ENCODE results near the gene ZMIZ1. TPM values are rescaled to one million over a fixed set of nuclear protein-coding genes. Genes with fewer than 3 reads are reported as not detected.
A peak's percentile ranks its signal among the peaks of the same experiment; 100 is the strongest.

ZMIZ1 gene
- total RNA-seq, 1 donor from 2014 or later = 29.5 TPM

GRCh38 chr10:79138449-79139123 lies 69.8 kb downstream of the ZMIZ1 start:
- no peak for DNase-seq

GRCh38 chr10:79139124-79139835 lies 70.5 kb downstream of the ZMIZ1 start:
- DNase-seq = no peak

DNA sequence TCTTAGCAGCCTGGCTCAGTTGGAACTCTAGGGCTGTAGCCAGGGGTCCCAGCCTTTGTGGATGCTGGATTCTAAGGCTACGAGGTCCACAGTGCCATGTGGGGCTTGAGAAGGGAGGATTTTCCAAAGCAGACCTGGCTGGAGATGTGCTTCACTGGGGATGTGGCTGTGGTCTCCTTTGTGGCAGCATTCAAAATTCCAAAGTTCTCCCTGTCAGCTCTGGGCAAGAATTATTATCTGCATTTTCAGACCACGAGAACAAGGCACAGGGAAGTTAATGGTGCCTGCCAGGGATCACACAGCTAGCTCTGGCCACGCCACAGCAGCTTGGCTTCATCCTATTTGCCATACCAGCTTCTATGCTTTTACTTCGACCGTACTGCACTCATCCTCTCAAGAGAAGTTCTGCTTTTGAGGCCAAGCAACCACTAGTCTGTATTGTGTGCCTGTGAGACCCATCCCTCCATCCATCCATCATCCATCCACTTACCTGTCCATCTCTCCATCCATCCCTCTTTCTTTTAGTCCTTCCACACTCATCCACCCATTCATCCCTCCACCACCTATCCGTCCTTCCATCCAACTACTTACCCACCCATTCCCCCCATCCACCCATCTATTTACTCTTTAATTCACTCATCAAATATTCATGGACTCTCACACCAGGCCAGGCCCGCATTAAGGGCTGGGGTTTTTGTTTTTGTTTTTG lies 71.5 kb downstream of the ZMIZ1 start:
- no peak for DNase-seq

DNA sequence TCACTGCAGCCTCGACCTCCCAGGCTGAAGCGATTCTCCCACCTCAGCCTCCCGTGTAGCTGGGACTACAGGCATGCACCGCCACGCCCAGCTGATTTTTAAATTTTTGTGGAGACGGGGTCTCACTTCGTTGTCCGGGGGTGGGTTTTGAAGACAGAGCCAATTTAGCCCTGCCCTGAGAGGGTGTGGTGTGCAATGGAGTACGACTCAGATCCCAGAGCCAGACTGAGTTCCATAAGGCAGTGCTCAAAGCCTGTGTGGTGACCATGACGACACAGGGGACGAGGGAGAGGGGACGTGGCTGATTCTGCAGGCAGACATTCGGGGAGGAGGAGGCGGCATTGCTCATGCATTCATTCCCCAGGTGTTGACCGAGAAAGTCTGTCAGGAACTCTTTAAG lies 72.1 kb downstream of the ZMIZ1 start:
- DNase-seq = no peak

DNA sequence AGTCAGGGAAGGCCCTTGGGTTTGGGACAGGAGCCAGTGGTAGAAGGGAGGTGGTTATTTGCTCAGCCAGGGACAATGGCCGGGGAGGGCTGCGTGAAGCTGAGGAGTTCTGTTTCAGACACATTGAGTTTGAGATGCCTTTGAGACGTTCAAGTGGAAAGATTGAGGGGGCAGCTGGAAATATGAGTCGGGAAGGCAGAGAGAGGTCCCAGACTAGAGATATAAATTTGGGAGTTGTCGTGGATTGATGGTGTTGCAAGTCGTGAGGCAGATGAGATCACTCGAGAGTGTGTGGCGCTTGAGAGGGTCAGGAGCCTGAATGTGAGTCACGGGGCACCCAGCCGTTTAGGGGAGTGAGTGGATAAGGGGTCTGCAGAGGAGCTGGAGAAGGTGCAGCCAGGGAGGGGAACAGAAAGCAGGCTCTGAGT lies 73.3 kb downstream of the ZMIZ1 start:
- no peak for DNase-seq

DNA sequence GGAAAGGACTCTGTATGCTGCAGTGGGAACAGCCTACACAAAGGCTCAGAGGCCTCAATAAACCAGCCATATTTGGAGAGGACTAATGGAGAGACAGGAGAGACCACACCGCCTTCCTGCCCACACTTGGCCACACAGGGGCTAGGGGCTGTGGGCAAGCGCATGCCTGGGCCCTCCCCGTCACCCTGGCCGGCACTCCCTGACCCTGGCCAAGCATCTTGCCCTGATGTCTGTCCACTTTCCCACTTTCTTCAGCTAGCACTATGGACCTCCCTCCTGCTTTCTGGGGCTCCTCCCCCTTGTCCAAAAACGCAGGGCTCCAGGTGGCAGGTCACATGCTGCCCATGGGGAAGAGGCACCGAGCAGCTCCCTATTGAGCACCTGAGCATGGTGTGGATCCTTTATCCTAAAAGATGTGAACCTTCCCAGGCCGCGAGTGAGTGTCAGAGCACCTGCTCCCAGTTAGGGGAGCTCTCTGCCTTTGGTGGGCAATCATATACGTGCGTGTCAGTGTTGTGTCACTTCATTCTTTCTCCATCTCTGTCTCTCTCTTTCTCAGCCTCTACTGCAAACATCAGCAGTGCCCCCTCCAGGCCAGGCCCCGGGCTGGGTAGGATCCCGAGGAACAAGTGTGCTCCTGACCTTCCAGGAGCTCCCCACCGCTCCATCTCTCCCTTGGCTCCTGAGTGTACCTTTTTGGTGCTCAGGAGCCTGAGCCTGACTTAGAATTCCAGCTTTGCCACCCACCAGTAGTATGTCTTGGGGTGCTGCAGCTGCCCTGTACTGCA lies 74.0 kb downstream of the ZMIZ1 start:
- DNase-seq = no peak

DNA sequence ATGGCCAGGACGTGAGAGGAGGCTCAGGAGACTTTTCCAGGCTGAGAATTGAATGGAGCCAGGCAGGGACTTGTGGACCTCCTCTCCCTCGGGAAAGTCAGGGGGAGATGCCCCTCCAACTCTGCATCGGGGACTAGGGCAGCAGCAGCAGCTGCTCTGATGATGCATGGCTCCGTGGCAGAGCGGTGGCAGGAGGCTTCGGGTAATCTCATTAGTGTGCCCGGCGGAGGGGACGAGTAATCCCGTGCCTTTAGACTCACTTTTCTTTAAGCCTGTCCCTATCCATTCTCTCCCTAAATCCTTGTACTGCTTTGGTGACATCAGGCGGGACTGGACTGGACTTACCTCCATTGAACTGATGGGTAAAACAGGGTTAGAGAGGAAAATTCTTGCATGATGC lies 75.1 kb downstream of the ZMIZ1 start:
- DNase-seq = no peak

GRCh38 chr10:79144351-79145173 lies 75.8 kb downstream of the ZMIZ1 start:
- no peak for DNase-seq

DNA sequence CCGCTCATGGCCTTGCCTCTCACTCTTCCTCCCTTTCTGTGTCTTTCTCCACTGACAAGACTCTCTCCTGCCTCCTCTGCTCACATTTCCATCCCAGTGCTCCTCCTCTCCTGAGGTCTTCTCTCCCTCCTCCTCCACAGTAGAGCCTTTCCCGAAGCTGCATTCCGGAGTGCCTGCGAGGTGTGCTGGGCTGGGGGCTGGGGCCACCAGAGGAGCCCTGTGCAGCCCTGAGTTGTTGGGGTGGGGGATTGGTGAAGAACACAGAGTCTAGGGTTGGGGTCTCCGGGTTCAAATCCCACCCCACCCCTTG lies 76.4 kb downstream of the ZMIZ1 start:
- DNase-seq = no peak

DNA sequence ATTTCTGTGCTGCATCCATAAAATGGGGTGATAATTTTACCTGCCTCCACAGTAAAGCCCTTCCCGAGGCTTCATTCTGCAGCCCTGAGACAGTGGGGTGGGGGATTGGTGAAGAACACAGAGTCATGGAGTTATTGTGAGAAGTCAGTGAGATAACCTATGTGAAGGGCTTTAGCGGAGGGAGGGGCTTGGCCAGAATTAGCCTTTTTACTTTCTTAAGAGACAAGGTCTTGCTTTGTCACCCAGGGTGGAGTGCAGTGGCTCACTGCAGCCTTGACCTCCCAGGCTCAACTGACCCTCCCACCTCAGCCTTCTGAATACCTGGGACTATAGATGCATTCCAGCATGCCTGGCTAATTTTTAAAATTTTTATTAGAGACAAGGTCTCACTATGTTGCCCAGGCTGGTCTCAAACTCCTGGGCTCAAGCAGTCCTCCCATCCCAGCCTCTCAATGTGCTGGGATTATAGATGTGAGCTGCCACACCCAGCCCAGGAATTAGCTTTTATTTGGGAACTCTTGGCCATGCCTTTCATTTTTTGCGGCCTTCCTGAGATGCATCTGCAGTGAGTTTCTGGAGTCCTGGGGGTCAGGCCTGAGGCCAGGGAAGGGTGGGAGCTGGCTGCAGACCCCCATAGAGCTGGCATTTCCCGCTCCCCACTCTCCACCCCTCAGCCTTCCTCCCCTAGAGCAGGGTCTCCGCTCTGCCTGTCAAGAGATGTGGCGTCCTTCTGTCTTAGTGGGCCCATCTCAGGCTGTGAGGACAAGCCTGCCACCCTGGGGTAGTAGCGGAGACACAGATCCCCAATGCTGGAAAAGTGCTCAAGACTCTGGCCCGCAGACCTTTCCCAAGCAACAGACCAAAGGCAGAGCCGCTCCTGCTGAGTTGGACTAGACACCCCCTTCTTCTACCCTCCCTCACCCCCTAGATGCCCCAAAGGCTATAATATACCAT lies 77.0 kb downstream of the ZMIZ1 start:
- no peak for DNase-seq

DNA sequence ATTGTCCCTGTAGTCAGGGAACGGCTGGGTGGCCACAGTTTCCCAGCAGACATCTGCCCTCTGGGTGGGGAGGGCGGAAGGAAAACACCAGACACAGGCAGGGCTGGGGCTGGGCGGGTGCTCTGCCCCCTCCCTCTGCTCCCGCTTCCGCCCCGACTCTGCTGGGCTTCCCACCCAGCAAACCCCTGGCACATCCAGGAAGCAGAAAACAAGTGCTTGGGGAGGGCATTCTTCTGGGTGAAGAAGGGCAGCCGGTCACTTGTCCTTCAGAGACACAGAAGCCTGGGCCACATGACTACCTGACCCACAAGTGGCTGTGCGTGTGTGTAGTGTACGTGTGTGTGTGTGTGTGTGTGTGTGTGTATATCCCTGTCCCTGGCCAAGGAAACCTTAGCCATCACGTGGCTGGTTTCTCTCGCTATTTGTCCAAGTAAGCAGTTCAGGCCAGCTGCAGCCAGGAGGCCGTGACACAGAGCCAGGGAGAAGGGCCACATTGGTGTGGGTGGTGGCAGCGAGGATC lies 77.9 kb downstream of the ZMIZ1 start:
- peak; percentile 44 for DNase-seq

GRCh38 chr10:79147306-79147705 lies 78.5 kb downstream of the ZMIZ1 start:
- DNase-seq = no peak

DNA sequence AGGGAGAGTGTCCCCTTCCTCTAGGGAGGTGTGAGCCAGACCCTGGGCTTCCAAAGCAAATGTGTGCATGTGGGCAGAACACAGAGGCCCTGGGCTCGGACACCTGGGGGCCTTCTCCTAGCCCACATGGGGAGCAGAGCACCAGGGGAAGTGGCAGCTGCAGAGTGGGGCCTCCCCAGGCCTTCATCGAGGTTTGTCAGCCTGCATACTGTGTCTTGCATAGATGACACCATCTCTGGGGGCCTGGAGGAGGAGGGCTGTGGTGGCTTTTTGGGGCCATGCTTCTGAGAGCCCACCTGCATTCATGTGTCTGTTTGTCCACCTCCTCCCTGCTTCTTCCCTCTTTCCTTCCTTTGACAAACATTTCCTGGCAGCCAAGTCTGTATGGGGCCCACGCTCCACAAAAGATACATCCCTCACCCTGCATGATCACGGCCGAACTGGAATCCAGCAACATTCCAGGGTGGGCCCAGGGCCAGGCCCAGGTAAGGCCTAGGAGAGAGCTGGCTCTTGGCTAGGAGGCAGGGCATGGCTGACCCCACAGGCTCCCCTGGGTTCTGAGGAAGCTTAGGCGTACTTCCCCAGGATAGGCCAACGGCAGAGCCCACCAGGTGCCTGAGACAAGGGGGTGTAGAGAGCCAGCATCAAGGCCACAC lies 79.2 kb downstream of the ZMIZ1 start:
- no peak for DNase-seq

- peak; percentile 71 for DNase-seq
Measured at GRCh38 chr10:79148452-79149344, 79.9 kb downstream of the ZMIZ1 start.

DNA sequence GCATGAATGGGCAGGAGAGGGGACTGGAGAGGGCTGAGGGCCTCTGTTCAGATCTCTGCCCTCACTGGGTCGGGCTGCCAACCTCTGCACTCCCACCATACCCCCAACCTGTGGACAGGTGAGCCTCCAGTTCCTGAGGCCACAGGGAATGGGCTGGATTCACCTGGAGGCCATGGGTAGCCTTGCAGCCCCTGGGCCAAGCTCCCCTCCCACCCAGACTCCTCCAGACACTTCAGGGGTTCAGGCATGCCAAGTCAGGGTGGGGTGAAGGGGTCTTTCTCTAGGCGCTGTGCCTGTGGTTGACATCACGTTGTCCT lies 80.5 kb downstream of the ZMIZ1 start:
- no peak for DNase-seq

- DNase-seq = no peak
Measured at GRCh38 chr10:79149662-79150443, 81.1 kb downstream of the ZMIZ1 start.

DNA sequence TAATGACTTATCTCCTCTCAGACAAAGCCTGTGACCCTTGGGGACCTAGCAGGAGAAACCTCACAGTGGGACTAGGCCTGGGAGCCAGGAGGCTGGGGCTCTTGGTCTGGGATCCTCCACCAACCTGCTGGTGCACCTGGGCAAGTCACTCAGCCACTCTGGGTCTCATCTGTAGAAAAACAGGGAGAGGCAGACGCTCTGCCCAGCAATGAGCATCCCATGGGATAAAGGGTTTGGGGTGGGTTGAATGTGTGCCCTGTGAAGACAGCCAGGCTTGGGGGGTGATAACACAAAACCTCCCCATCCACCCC lies 81.6 kb downstream of the ZMIZ1 start:
- no peak for DNase-seq

DNA sequence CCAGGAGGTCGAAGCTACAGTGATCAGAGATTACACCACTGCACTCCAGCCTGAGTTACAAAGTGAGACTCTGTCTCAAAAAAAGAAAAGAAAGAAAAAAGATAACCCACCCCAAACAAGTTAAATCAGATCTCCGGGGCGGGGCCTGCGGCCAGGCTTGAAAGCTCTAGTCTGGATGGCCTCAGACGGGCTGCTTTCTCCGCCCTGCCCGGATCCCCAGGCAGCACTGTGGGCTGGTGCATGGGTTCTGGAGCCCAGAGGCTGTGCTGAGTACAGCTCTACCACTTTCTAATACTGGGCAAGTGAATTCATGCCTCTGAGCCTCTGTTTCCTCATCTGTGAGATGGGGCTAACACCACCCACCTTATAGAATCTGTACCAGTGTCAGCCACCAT lies 83.7 kb downstream of the ZMIZ1 start:
- DNase-seq = no peak

Data from occipital lobe (tissue), 2 donors.